ENCODE results near the gene LILRB4. TPM values are rescaled to one million over a fixed set of nuclear protein-coding genes. Genes with fewer than 3 reads are reported as not detected.

The LILRB4 gene
- total and polyA plus RNA-seq, 9 of the 15 experiments (the other 6 are each of a cell fraction or from before 2014, with no cell fraction given), result not detected

- TF ChIP-seq ESRRB (CRISPR knock-in tag; IDR thresholded peaks at IDR 0.05; ENCODE audit: borderline replicate concordance) (no peak), ZNF121 (CRISPR knock-in tag; conservative IDR thresholded peaks at IDR 0.05) (no peak), PRDM10 (IDR thresholded peaks at IDR 0.05; ENCODE audit: partially characterized antibody) (peak; percentile 80), RREB1 (CRISPR knock-in tag; IDR thresholded peaks at IDR 0.05) (0 out of 2 replicates have a peak, but pooled peaks have one; percentile 58), ZNF584 (CRISPR knock-in tag; IDR thresholded peaks at IDR 0.05; ENCODE audit: low read depth) (no peak), NCOR1 (IDR thresholded peaks at IDR 0.05) (peak; percentile 16; the same call in 1 of the 2 replicates), NR4A1 (CRISPR knock-in tag; IDR thresholded peaks at IDR 0.05) (no peak), NR4A1 (tag; IDR thresholded peaks at IDR 0.05) (peak; percentile 78; the same call in 1 of the 2 replicates), SETDB1 (IDR thresholded peaks at IDR 0.05; ENCODE audit: low read length) (no peak), ARID4B (CRISPR knock-in tag; IDR thresholded peaks at IDR 0.05) (no peak), MCM7 (IDR thresholded peaks at IDR 0.05) (no peak), SP1 (CRISPR knock-in tag; IDR thresholded peaks at IDR 0.05) (no peak), ZNF449 (CRISPR knock-in tag; IDR thresholded peaks at IDR 0.05) (0 out of 2 replicates have a peak, but pooled peaks have one; percentile 62)
These were observed 33.3 kb downstream of the LILRB4 start (continued) for GRCh38 chr19:54696117-54696548.

All from K562 (cell line).